ENCODE results near the gene RPIA. TPM values are rescaled to one million over a fixed set of nuclear protein-coding genes. Genes with fewer than 3 reads are reported as not detected.
A peak's percentile ranks its signal among the peaks of the same experiment; 100 is the strongest.

Gene RPIA
- total RNA-seq, 1 donor from 2014 or later, result 13.3 TPM

DNA sequence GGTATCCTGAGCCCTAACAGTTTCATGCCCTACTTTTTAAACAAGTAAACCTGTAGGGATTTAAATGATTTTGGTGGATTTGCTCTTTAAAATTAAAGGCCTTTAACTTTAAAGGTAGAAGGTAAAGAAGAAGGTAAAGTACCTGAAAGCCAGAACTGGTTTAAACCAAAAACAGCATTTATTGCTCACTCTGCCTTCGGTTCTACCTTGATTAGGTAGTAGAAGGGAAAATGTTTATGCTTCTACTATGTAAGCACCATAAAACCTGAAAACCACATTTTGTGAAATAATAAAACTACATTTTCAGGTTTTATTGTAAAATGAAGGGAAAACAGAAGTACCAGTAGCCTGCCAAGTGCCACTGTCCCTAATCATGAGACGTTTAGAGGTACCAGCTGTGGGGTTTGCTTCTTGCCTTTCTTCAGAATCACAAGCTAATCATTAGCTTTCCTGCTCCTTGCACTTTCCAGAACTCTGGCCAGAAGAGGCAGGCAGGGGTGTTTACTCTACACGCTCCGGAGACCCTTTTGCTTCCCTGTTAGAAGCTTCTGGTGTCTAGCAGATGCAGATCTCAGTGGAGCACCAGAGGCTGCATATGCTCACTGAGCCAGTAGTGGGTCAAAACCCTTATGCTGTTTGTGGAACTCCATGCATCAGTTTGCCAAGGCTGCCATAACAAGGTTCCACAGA lies 33.3 kb downstream of the RPIA start:
- Histone ChIP-seq H3K79me2 (ENCODE audit: insufficient read depth, low read length) (peaks cover 3% of the 10 kb centered on the region), H2AFZ (ENCODE audit: low read depth, low read length) (no peak overlapping the region), H3K9me3 (ENCODE audit: insufficient read depth, low read depth, low read length) (no peaks in the 10 kb centered on the region), H3K4me1 (ENCODE audit: insufficient read depth, low read length) (peaks cover 7% of the 10 kb centered on the region), H4K20me1 (ENCODE audit: insufficient read depth, low read length) (peaks cover 31% of the 10 kb centered on the region), H3K27me3 (ENCODE audit: insufficient read depth, low read length) (no peaks in the 10 kb centered on the region), H3K27ac (ENCODE audit: low read depth, low read length) (no peak overlapping the region), H3K4me3 (ENCODE audit: insufficient read depth, low read depth, low read length) (no peak overlapping the region), H3K9ac (ENCODE audit: low read length) (no peak overlapping the region), H3K36me3 (ENCODE audit: insufficient read depth, low read length) (no peaks in the 10 kb centered on the region), H3K4me2 (ENCODE audit: low read length) (no peak overlapping the region)
- DNase-seq (ENCODE audit: low read depth) (no peak), FAIRE-seq (no peak)
- H3K4me3 Mint-ChIP-seq (ENCODE audit: unreplicated experiment), result no peak overlapping the region
- peaks cover 6% of the 10 kb centered on the region for H3K36me3 Mint-ChIP-seq (ENCODE audit: low read depth, unreplicated experiment)
- peaks cover 6% of the 10 kb centered on the region for H3K4me1 Mint-ChIP-seq (ENCODE audit: low read depth, unreplicated experiment)
- H3K27me3 Mint-ChIP-seq (ENCODE audit: low read depth, unreplicated experiment), result no peaks in the 10 kb centered on the region
- TF ChIP-seq, protein P1, sequence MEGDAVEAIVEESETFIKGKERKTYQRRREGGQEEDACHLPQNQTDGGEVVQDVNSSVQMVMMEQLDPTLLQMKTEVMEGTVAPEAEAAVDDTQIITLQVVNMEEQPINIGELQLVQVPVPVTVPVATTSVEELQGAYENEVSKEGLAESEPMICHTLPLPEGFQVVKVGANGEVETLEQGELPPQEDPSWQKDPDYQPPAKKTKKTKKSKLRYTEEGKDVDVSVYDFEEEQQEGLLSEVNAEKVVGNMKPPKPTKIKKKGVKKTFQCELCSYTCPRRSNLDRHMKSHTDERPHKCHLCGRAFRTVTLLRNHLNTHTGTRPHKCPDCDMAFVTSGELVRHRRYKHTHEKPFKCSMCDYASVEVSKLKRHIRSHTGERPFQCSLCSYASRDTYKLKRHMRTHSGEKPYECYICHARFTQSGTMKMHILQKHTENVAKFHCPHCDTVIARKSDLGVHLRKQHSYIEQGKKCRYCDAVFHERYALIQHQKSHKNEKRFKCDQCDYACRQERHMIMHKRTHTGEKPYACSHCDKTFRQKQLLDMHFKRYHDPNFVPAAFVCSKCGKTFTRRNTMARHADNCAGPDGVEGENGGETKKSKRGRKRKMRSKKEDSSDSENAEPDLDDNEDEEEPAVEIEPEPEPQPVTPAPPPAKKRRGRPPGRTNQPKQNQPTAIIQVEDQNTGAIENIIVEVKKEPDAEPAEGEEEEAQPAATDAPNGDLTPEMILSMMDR (IDR thresholded peaks at IDR 0.05; ENCODE audit: insufficient read depth, low read depth, low read length), result no peak
- no peak for TF ChIP-seq EZH2 (IDR thresholded peaks at IDR 0.05; ENCODE audit: insufficient read depth, low read length)
- H3K27ac Mint-ChIP-seq (ENCODE audit: unreplicated experiment), result no peak overlapping the region
- H3K9me3 Mint-ChIP-seq (ENCODE audit: unreplicated experiment), result peaks cover 2% of the 10 kb centered on the region

DNA sequence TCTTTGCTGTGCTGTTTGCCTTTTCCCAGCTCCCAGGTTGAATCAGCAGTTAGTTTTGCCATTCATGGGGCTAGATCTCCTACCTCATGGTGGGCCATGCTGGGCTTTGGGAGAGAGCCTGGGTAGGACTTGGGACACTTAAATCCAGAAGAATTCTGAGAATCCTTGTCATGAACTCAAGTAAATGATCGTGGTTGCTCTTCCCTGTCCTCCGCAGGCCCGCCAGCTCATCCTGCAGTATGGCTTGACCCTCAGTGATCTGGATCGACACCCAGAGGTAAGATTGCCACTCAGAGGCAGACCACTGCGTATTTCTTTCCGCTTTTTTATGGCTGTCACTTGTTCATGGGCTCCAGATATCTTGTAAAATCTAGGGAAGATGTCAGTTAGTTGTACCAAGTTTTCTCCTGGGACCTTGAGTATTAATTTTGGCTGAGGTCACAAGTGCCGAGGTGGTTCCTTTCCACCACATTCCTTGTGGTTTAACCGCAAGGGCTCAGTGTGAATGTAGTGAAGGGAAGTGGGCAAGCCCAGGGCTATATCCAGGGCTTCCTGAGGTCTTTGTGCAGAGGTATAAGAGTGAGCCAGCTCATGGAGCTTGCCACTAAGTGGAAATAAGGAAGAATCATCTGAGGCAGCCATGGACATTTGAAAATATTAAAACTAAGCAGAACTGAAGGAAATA lies 37.7 kb downstream of the RPIA start:
- Histone ChIP-seq H4K20me1 (ENCODE audit: insufficient read depth, low read length) (peaks cover 38% of the 10 kb centered on the region), H3K9ac (ENCODE audit: low read length) (no peak overlapping the region), H3K79me2 (ENCODE audit: insufficient read depth, low read length) (no peaks in the 10 kb centered on the region), H3K4me1 (ENCODE audit: insufficient read depth, low read length) (peaks cover 10% of the 10 kb centered on the region), H3K4me3 (ENCODE audit: insufficient read depth, low read depth, low read length) (no peak overlapping the region), H3K9me3 (ENCODE audit: insufficient read depth, low read depth, low read length) (no peaks in the 10 kb centered on the region), H3K27ac (ENCODE audit: low read depth, low read length) (no peak overlapping the region), H3K4me2 (ENCODE audit: low read length) (peak overlapping the region; percentile 24), H3K36me3 (ENCODE audit: insufficient read depth, low read length) (no peaks in the 10 kb centered on the region), H2AFZ (ENCODE audit: low read depth, low read length) (no peak overlapping the region), H3K27me3 (ENCODE audit: insufficient read depth, low read length) (no peaks in the 10 kb centered on the region)
- no peak for TF ChIP-seq EZH2 (IDR thresholded peaks at IDR 0.05; ENCODE audit: insufficient read depth, low read length)
- TF ChIP-seq, protein P1 (IDR thresholded peaks at IDR 0.05; ENCODE audit: insufficient read depth, low read depth, low read length), result no peak
- H3K4me1 Mint-ChIP-seq (ENCODE audit: low read depth, unreplicated experiment), result peaks cover 11% of the 10 kb centered on the region
- H3K9me3 Mint-ChIP-seq (ENCODE audit: unreplicated experiment), result peaks cover 2% of the 10 kb centered on the region
- H3K36me3 Mint-ChIP-seq (ENCODE audit: low read depth, unreplicated experiment), result no peaks in the 10 kb centered on the region
- H3K27me3 Mint-ChIP-seq (ENCODE audit: low read depth, unreplicated experiment), result no peaks in the 10 kb centered on the region
- DNase-seq (ENCODE audit: low read depth) (peak; percentile 71), FAIRE-seq (no peak)
- H3K27ac Mint-ChIP-seq (ENCODE audit: unreplicated experiment), result peak overlapping the region; percentile 1
- H3K4me3 Mint-ChIP-seq (ENCODE audit: unreplicated experiment), result no peak overlapping the region
